ENCODE data around the gene PRKCE. TPM values are rescaled to one million over a fixed set of nuclear protein-coding genes. Genes with fewer than 3 reads are reported as not detected.

PRKCE gene
- polyA plus RNA-seq, 1 of the 3 experiments (the other 2 are of a cell fraction) = 16.3 TPM

DNA sequence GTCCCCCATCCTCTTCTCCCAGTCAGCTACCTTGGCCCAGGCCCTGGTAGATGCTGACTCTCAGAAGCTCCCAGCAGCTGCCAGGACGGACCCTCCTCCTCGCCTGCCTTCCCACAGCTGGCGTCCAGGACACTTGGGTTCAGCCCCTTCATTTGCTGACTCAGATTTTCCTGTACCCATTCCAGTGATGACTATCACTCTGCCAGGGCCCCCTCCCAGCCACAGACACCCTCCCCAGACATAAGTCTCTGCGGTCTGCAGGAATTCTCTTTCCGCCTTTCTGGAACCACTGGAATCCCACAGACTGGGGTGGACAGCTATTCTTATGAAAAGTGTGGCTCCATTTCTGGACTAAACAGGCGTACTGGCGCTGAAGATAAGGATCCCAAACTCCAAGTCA is 385.5 kb downstream of the PRKCE start (continued):
- TF ChIP-seq FOSL2 (IDR thresholded peaks at IDR 0.05; ENCODE audit: borderline replicate concordance, low read depth) (peak; percentile 45; the same call in 1 of the 2 replicates), MAX (IDR thresholded peaks at IDR 0.05; ENCODE audit: low read depth) (no peak), JUND (IDR thresholded peaks at IDR 0.05) (peak; percentile 47), FOXM1 (IDR thresholded peaks at IDR 0.05; ENCODE audit: low read depth) (no peak), PBX3 (IDR thresholded peaks at IDR 0.05) (0 out of 2 replicates have a peak, but pooled peaks have one; percentile 14), NFIC (IDR thresholded peaks at IDR 0.05; ENCODE audit: borderline replicate concordance) (peak; percentile 73), MXI1 (IDR thresholded peaks at IDR 0.05; ENCODE audit: low read depth, low read length) (no peak), CHD2 (IDR thresholded peaks at IDR 0.05; ENCODE audit: low read length, partially characterized antibody) (no peak), RCOR1 (IDR thresholded peaks at IDR 0.05; ENCODE audit: low read length) (no peak), SMC3 (IDR thresholded peaks at IDR 0.05; ENCODE audit: low read depth, low read length) (no peak)
- TF ChIP-seq, protein P1, sequence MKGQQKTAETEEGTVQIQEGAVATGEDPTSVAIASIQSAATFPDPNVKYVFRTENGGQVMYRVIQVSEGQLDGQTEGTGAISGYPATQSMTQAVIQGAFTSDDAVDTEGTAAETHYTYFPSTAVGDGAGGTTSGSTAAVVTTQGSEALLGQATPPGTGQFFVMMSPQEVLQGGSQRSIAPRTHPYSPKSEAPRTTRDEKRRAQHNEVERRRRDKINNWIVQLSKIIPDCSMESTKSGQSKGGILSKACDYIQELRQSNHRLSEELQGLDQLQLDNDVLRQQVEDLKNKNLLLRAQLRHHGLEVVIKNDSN (IDR thresholded peaks at IDR 0.05; ENCODE audit: borderline replicate concordance, low read depth) = no peak

- WGBS (ENCODE audit: low lambda C conversion rate) = 92% methylated on average over 4 of the region's 4 CpGs
- no peak overlapping the region for H2AFZ ChIP-seq (ENCODE audit: low read depth)
- H3K79me2 ChIP-seq (ENCODE audit: insufficient read depth) = no peaks in the 10 kb centered on the region
- H3K36me3 ChIP-seq (replicated peaks in 1 of 2; ENCODE audit: control insufficient read depth in 1 of 2, insufficient read depth in 2 of 2, low read length in 1 of 2) = no peaks in the 10 kb centered on the region
- peaks cover 0 to 10% of the 10 kb centered on the region in 2 experiments; a peak in 1 of 4 replicates for H3K4me1 ChIP-seq (ENCODE audit: control insufficient read depth in 1 of 2, insufficient read depth in 2 of 2, low read depth in 1 of 2, low read length in 1 of 2)
- no peak for TF ChIP-seq FOXJ3 (CRISPR knock-in tag; IDR thresholded peaks at IDR 0.05)
- no peak for TF ChIP-seq RXRA (IDR thresholded peaks at IDR 0.05; ENCODE audit: borderline replicate concordance, low read depth)
- no peak for TF ChIP-seq PBX3 (IDR thresholded peaks at IDR 0.05)
- TF ChIP-seq, protein P1 (IDR thresholded peaks at IDR 0.05; ENCODE audit: borderline replicate concordance, low read depth) = no peak
- no peak for TF ChIP-seq ELF1 (IDR thresholded peaks at IDR 0.05)
- no peak for TF ChIP-seq SMC3 (IDR thresholded peaks at IDR 0.05; ENCODE audit: low read depth, low read length)
- H3F3A ChIP-seq (replicated peaks; ENCODE audit: insufficient read depth) = no peaks in the 10 kb centered on the region
- H3K4me3 ChIP-seq (ENCODE audit: low read depth in 2 of 2, low read length in 1 of 2) = no peak overlapping the region
- no peaks in the 10 kb centered on the region for H3K9me2 ChIP-seq
- no peaks in the 10 kb centered on the region for H3K27me3 ChIP-seq (ENCODE audit: insufficient read depth)
- CTCF ChIA-PET = interaction anchor here (1.0 to 2.4 kb wide), 6 partner anchors 9 to 421 kb away, joined by 3 to 10 read pairs (median 4); no protein-coding TSS in a partner anchor
- no peak overlapping the region for H3K27ac ChIP-seq (ENCODE audit: low read depth in 2 of 2, low read length in 1 of 2)
- no peaks in the 10 kb centered on the region for H3K9me3 ChIP-seq
- no peak overlapping the region for H3K4me2 ChIP-seq
- POLR2A ChIA-PET = no interaction called here
- H3K9ac ChIP-seq = no peak overlapping the region
- no peaks in the 10 kb centered on the region for H4K20me1 ChIP-seq (ENCODE audit: insufficient read depth)
- DNase-seq = no peak
These were observed 388.2 kb downstream of the PRKCE start for GRCh38 chr2:46039543-46040303.

All from SK-N-SH (cell line).